Testis (tissue), 2 donors: ENCODE measurements around the gene PHLPP1.

Experiments
- POLR2A ChIP-seq: fragments of 450-650 bp; IDR thresholded peaks from one replicate; pipeline ENCODE4 v1.6.1; 2017; ENCODE audit warnings: antibody characterized with exemption, mild to moderate bottlenecking, moderate library complexity
- TF ChIP-seq, protein P1 (sequence below), 3 experiments: fragments of 450-650 bp in 2 of 3; fragments of 200-600 bp in 1 of 3; sonication (generic) in 1 of 3; IDR thresholded peaks; one replicate each; pipeline ENCODE4 v1.5.1; 2016 to 2019; ENCODE audit warnings: antibody characterized with exemption in 3 of 3, mild to moderate bottlenecking in 2 of 3, moderate library complexity in 1 of 3

GRCh38 chr18:62760403-62760734 is 45.0 kb downstream of the PHLPP1 start:
- no peak for TF ChIP-seq POLR2A
- TF ChIP-seq, protein P1, sequence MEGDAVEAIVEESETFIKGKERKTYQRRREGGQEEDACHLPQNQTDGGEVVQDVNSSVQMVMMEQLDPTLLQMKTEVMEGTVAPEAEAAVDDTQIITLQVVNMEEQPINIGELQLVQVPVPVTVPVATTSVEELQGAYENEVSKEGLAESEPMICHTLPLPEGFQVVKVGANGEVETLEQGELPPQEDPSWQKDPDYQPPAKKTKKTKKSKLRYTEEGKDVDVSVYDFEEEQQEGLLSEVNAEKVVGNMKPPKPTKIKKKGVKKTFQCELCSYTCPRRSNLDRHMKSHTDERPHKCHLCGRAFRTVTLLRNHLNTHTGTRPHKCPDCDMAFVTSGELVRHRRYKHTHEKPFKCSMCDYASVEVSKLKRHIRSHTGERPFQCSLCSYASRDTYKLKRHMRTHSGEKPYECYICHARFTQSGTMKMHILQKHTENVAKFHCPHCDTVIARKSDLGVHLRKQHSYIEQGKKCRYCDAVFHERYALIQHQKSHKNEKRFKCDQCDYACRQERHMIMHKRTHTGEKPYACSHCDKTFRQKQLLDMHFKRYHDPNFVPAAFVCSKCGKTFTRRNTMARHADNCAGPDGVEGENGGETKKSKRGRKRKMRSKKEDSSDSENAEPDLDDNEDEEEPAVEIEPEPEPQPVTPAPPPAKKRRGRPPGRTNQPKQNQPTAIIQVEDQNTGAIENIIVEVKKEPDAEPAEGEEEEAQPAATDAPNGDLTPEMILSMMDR (IDR thresholded peaks at IDR 0.05): no peak
